Measurements from ENCODE around the gene MED17.

DNA sequence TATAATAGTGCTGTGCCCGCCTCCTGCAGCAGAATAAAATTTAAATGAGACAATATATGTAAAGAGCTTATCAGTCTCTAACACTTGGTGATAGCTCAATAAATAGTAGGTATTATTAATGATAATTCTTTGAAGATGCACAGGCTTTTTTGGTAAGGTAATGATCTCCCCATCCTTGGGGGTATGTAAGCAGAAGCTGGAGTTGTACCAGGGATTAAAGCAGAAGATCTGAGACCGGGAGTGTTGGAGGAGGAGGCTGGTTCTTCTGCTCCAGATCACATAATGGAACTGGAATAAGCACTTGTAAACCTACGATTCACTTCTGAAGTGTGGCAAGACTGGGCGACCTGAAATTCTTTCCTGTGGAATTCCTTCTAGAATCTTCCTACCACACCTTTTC, 58.0 kb downstream of the MED17 start:
- TF ChIP-seq GATA2 (IDR thresholded peaks at IDR 0.05; ENCODE audit: low read depth, low read length), result no peak
- TF ChIP-seq GATA3 (IDR thresholded peaks at IDR 0.05; ENCODE audit: low read depth, low read length), result no peak

Data from SH-SY5Y (cell line).